ENCODE data around the gene MZF1.

- TF ChIP-seq CTCF (optimal IDR thresholded peaks at IDR 0.05 in 1 of 3, IDR thresholded peaks at IDR 0.05 in 1 of 3, conservative IDR thresholded peaks at IDR 0.05 in 1 of 3; ENCODE audit: extremely low read depth in 1 of 3, insufficient read depth in 2 of 3, low read length in 3 of 3) (no peak), EZH2 (IDR thresholded peaks at IDR 0.05; ENCODE audit: low read length) (no peak)
These were observed 22.0 kb downstream of the MZF1 start for GRCh38 chr19:58551123-58551497.

Data from keratinocyte (primary cell).